Ovary (tissue), 3 donors: ENCODE measurements around the gene RGS6.

Source experiments
- EP300 ChIP-seq: sonication (generic); formaldehyde crosslinking; IDR thresholded peaks from one replicate; pipeline ENCODE4 v1.6.1; 2017; ENCODE audit warnings: antibody characterized with exemption
- POLR2A ChIP-seq: fragments of 450-650 bp; IDR thresholded peaks from one replicate; pipeline ENCODE4 v1.6.1; 2017; ENCODE audit warnings: antibody characterized with exemption, mild to moderate bottlenecking, moderate library complexity
- TF ChIP-seq, protein P1 (sequence below), 3 donors: fragments of 450-650 bp in 2 of 3; fragments of 200-600 bp in 1 of 3; IDR thresholded peaks; one replicate each; pipeline versions ENCODE4 v1.5.1 to v1.8.0; 2016 to 2022; ENCODE audit warnings: antibody characterized with exemption in 3 of 3, mild to moderate bottlenecking in 1 of 3
- donor health status: DM: no; HTN: no; CAD: no.

DNA sequence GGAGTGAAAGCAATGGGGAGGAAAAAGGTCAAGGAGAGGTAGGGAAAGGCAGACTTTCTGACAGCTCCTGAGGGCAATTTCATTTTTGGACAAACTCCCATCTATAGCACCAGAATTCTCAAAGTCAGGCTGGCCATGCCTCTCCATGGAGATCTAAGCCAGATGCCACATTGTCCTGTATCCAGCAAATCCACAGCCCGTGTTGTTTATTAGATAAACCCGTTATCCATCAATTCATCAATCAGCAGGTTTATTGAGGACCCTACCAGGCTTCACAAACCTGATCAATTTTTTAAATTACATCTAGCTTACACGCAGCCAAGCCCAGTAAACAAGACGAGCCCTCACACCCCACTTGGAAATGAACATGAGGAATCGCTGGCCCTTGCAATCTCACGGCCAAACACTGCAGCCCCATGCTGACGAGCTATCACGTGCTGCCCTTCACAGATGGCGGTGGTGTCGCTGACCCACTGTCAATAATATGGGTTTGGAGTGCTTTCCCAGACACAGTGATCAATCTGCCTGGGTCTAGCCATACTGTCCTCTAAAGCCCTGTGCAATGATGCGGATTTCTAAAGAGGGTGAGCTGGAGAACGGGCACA is 628.8 kb downstream of the RGS6 start:
- TF ChIP-seq POLR2A (no peak), EP300 (no peak)
- TF ChIP-seq, protein P1, sequence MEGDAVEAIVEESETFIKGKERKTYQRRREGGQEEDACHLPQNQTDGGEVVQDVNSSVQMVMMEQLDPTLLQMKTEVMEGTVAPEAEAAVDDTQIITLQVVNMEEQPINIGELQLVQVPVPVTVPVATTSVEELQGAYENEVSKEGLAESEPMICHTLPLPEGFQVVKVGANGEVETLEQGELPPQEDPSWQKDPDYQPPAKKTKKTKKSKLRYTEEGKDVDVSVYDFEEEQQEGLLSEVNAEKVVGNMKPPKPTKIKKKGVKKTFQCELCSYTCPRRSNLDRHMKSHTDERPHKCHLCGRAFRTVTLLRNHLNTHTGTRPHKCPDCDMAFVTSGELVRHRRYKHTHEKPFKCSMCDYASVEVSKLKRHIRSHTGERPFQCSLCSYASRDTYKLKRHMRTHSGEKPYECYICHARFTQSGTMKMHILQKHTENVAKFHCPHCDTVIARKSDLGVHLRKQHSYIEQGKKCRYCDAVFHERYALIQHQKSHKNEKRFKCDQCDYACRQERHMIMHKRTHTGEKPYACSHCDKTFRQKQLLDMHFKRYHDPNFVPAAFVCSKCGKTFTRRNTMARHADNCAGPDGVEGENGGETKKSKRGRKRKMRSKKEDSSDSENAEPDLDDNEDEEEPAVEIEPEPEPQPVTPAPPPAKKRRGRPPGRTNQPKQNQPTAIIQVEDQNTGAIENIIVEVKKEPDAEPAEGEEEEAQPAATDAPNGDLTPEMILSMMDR (IDR thresholded peaks at IDR 0.05), result no peak
